ENCODE results near the gene THOC2.
"Not testable (repeated sequence)": the region's sequence is repeated elsewhere in the genome, so short reads cannot be mapped to it uniquely, and the experiment has no call there.

The THOC2 gene

DNA sequence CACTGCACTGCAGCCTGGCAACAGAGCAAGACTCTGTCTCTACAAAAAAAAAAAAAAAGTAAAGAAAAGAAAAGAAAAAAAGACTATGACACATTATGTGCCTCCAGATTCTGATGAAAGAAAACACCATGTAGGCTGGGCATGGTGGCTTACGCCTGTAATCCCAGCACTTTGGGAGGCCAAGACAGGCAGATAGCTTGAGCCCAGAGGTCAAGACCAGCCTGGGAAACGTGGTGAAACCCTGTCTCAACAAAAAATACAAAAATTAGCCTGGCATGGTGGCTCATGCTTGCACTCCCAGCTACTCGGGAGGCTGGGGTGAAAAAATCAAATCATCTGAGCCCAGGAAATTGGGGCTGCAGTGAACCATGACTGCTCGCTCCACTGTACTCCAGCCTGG, 19.4 kb downstream of the THOC2 start:
- Histone ChIP-seq H4K20me1 (ENCODE audit: insufficient read depth, low read length, poor library complexity, severe bottlenecking) (peaks cover 38% of the 10 kb centered on the region), H3K27me3 (ENCODE audit: insufficient read depth, low read length, poor library complexity, severe bottlenecking) (no peaks in the 10 kb centered on the region), H3K9me3 (ENCODE audit: insufficient read depth, low read depth, low read length) (no peaks in the 10 kb centered on the region), H3F3A (ENCODE audit: low read depth) (no peaks in the 10 kb centered on the region), H2AFZ (ENCODE audit: low read length) (no peak overlapping the region), H3K4me1 (ENCODE audit: insufficient read depth, low read length, poor library complexity, severe bottlenecking) (no peaks in the 10 kb centered on the region), H3K79me2 (ENCODE audit: insufficient read depth, low read length) (peaks cover 75% of the 10 kb centered on the region), H3K9me2 (replicated peaks; ENCODE audit: low read depth, low read length) (no peaks in the 10 kb centered on the region), H3K9ac (ENCODE audit: low read depth, low read length, poor library complexity, severe bottlenecking) (no peak overlapping the region), H3K4me2 (ENCODE audit: low read depth, low read length, poor library complexity, severe bottlenecking) (no peak overlapping the region), H3K36me3 (ENCODE audit: insufficient read depth, low read length) (peaks cover 8% of the 10 kb centered on the region; the same call in 1 of the 2 replicates), H3K4me3 (ENCODE audit: low read length, poor library complexity, severe bottlenecking) (no peak overlapping the region)
- TF ChIP-seq EZH2phosphoT487 (IDR thresholded peaks at IDR 0.05; ENCODE audit: borderline replicate concordance) = no peak
- TF ChIP-seq, protein P1, sequence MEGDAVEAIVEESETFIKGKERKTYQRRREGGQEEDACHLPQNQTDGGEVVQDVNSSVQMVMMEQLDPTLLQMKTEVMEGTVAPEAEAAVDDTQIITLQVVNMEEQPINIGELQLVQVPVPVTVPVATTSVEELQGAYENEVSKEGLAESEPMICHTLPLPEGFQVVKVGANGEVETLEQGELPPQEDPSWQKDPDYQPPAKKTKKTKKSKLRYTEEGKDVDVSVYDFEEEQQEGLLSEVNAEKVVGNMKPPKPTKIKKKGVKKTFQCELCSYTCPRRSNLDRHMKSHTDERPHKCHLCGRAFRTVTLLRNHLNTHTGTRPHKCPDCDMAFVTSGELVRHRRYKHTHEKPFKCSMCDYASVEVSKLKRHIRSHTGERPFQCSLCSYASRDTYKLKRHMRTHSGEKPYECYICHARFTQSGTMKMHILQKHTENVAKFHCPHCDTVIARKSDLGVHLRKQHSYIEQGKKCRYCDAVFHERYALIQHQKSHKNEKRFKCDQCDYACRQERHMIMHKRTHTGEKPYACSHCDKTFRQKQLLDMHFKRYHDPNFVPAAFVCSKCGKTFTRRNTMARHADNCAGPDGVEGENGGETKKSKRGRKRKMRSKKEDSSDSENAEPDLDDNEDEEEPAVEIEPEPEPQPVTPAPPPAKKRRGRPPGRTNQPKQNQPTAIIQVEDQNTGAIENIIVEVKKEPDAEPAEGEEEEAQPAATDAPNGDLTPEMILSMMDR (conservative IDR thresholded peaks at IDR 0.05; ENCODE audit: low read length) = no peak

DNA sequence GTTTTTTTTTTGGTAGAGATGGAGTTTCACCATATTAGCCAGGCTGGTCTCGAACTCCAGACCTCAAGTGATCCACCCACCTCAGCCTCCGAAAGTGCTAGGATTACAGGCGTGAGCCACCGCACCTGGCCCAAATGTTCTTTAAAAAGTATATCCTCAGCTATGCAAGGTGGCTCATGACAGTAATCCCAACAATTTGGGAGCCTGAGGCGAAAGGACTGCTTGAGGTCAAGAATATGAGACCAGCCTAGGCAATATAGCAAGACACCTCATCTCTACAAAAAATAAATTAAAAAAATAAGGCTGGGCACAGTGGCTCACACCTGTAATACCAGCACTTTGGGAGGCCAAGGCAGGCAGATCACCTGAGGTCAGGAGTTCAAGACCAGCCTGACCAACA, 21.7 kb downstream of the THOC2 start:
- H3K4me1 ChIP-seq (ENCODE audit: insufficient read depth, low read length, poor library complexity, severe bottlenecking); H3K4me2 ChIP-seq (ENCODE audit: low read depth, low read length, poor library complexity, severe bottlenecking); H3K4me3 ChIP-seq (ENCODE audit: low read length, poor library complexity, severe bottlenecking); H3K9ac ChIP-seq (ENCODE audit: low read depth, low read length, poor library complexity, severe bottlenecking); H3K27me3 ChIP-seq (ENCODE audit: insufficient read depth, low read length, poor library complexity, severe bottlenecking); H3K9me3 ChIP-seq (ENCODE audit: insufficient read depth, low read depth, low read length); H2AFZ ChIP-seq (ENCODE audit: low read length); H3K9me2 ChIP-seq (replicated peaks; ENCODE audit: low read depth, low read length); H3F3A ChIP-seq (ENCODE audit: low read depth): not testable (repeated sequence)
- H3K36me3 ChIP-seq (ENCODE audit: insufficient read depth, low read length) = peaks cover 15% of the 10 kb centered on the region; the same call in 1 of the 2 replicates
- H3K79me2 ChIP-seq (ENCODE audit: insufficient read depth, low read length) = peaks cover 69% of the 10 kb centered on the region
- H4K20me1 ChIP-seq (ENCODE audit: insufficient read depth, low read length, poor library complexity, severe bottlenecking) = peaks cover 47% of the 10 kb centered on the region

DNA sequence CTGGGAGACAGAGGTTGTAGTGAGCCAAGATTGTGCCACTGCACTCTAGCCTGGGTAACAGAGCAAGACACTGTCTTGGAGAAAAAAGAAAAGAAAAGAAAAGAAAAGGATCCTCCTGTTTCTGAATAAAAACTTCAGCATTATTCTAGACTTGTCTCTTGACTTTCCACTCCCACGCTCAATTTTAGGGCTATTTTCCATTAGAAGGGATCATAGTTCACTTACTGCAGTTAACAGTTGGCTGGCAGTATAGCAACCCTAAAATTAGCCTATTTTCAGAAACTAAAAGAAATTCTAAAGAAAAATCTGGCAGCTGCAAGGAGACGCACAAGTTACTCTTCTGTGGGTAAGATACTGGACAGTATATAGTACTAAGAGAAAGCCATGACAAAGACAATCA, 28.1 kb downstream of the THOC2 start:
- Histone ChIP-seq H3K79me2 (ENCODE audit: insufficient read depth, low read length) (peaks cover 21% of the 10 kb centered on the region), H3K9me3 (ENCODE audit: insufficient read depth, low read depth, low read length) (no peaks in the 10 kb centered on the region), H3K9ac (ENCODE audit: low read depth, low read length, poor library complexity, severe bottlenecking) (no peak overlapping the region), H3K36me3 (ENCODE audit: insufficient read depth, low read length) (peaks cover 24% of the 10 kb centered on the region; the same call in 1 of the 2 replicates), H3K4me3 (ENCODE audit: low read length, poor library complexity, severe bottlenecking) (no peak overlapping the region), H3K4me1 (ENCODE audit: insufficient read depth, low read length, poor library complexity, severe bottlenecking) (no peaks in the 10 kb centered on the region), H3F3A (ENCODE audit: low read depth) (no peaks in the 10 kb centered on the region), H3K9me2 (replicated peaks; ENCODE audit: low read depth, low read length) (no peaks in the 10 kb centered on the region), H3K4me2 (ENCODE audit: low read depth, low read length, poor library complexity, severe bottlenecking) (no peak overlapping the region), H2AFZ (ENCODE audit: low read length) (no peak overlapping the region), H4K20me1 (ENCODE audit: insufficient read depth, low read length, poor library complexity, severe bottlenecking) (peaks cover 21% of the 10 kb centered on the region), H3K27me3 (ENCODE audit: insufficient read depth, low read length, poor library complexity, severe bottlenecking) (no peaks in the 10 kb centered on the region)
- no peak for TF ChIP-seq EZH2phosphoT487 (IDR thresholded peaks at IDR 0.05; ENCODE audit: borderline replicate concordance)
- TF ChIP-seq, protein P1 (conservative IDR thresholded peaks at IDR 0.05; ENCODE audit: low read length) = no peak

DNA sequence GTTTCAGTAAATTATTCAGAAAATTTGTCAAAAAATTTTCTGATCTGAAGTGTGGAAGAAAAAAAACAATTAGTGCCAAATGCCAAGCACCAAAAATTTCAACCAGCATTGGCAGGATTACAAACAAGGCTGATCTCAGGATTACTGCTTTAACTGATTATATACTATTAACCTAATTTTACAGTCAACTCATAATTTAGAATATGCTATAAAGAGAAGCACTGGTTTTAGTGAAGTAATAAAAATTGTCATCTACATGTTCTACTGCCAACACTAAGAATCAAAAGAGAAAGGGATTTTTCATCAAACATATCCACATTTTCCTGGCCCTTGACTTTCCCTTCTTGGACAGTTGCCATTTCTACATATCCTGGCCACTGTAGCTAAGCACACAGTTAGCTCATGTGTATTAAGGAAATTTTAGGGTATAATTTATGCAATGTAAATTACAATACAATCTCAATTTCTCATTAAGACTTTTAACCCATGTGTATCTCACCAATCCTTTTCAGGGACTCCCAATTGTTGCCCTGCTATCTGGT, 33.8 kb downstream of the THOC2 start:
- Histone ChIP-seq H3K4me2 (ENCODE audit: low read depth, low read length, poor library complexity, severe bottlenecking) (no peak overlapping the region), H3K4me3 (ENCODE audit: low read length, poor library complexity, severe bottlenecking) (no peak overlapping the region), H3K79me2 (ENCODE audit: insufficient read depth, low read length) (peaks cover 3% of the 10 kb centered on the region; the same call in 1 of the 2 replicates), H3F3A (ENCODE audit: low read depth) (no peaks in the 10 kb centered on the region), H3K9me2 (replicated peaks; ENCODE audit: low read depth, low read length) (no peaks in the 10 kb centered on the region), H4K20me1 (ENCODE audit: insufficient read depth, low read length, poor library complexity, severe bottlenecking) (no peaks in the 10 kb centered on the region), H3K4me1 (ENCODE audit: insufficient read depth, low read length, poor library complexity, severe bottlenecking) (no peaks in the 10 kb centered on the region), H3K27me3 (ENCODE audit: insufficient read depth, low read length, poor library complexity, severe bottlenecking) (no peaks in the 10 kb centered on the region), H3K9ac (ENCODE audit: low read depth, low read length, poor library complexity, severe bottlenecking) (no peak overlapping the region), H2AFZ (ENCODE audit: low read length) (no peak overlapping the region), H3K36me3 (ENCODE audit: insufficient read depth, low read length) (peaks cover 16% of the 10 kb centered on the region; the same call in 1 of the 2 replicates), H3K9me3 (ENCODE audit: insufficient read depth, low read depth, low read length) (no peaks in the 10 kb centered on the region)
- TF ChIP-seq, protein P1 (conservative IDR thresholded peaks at IDR 0.05; ENCODE audit: low read length) = no peak
- TF ChIP-seq EZH2phosphoT487 (IDR thresholded peaks at IDR 0.05; ENCODE audit: borderline replicate concordance) = no peak

All from Loucy (cell line).